OCI-LY1 (cell line): ENCODE data around the gene HDGFL3.

Experiments used
- CTCF ChIP-seq: fragments of 200-600 bp; sonication (generic), shearing (Covaris generic); IDR thresholded peaks from 2 replicates; pipeline ENCODE4 v1.5.1; 2017; ENCODE audit warnings: mild to moderate bottlenecking, antibody characterized with exemption, low read length, moderate library complexity, mixed read lengths
- EZH2 ChIP-seq: fragments of 200-600 bp; sonication (generic), shearing (Covaris generic); IDR thresholded peaks from 2 replicates; pipeline ENCODE4 v1.8.0; 2017; ENCODE audit warnings: borderline replicate concordance, mixed run types, mild to moderate bottlenecking, antibody characterized with exemption, low read length, moderate library complexity, mixed read lengths

GRCh38 chr15:83174891-83175290 is 32.7 kb downstream of the HDGFL3 start:
- TF ChIP-seq CTCF (no peak), EZH2 (no peak)
